Caco-2 (cell line): ENCODE measurements around the gene NRP1. TPM values are rescaled to one million over a fixed set of nuclear protein-coding genes. Genes with fewer than 3 reads are reported as not detected.

ENCODE experiments used
- BruUV-seq: library from RNA; stranded (reverse); fragments of 400-500 nt; replicated peaks from 2 replicates; lab custom pipeline; 2021; lab: Mats Ljungman, UMichigan
- CTCF ChIA-PET: fragments of 300-600 bp; sonication (Branson Sonifier 250); formaldehyde crosslinking; loops from one replicate; lab custom pipeline; 2022; ENCODE audit warnings: antibody characterized with exemption; lab: Charles Lee
- POLR2A ChIA-PET: fragments of 300-600 bp; sonication (Branson Sonifier 250); formaldehyde crosslinking; loops from one replicate; lab custom pipeline; 2022; ENCODE audit warnings: antibody characterized with exemption; lab: Charles Lee
- DNase-seq, 2 experiments: peaks; one replicate each; pipeline versions ENCODE4 v3.0.0 to v3.0.0-alpha.2; 2020 to 2022
- H3K27me3 ChIP-seq: replicated peaks from 2 replicates; pipeline ENCODE4 v1.6.0; 2011; ENCODE audit warnings: low read length; ENCODE audit not compliant: control insufficient read depth, insufficient read depth
- H3K36me3 ChIP-seq: 2 replicates; pipeline ENCODE4 v1.5.1; 2011; ENCODE audit warnings: low read length; ENCODE audit not compliant: control insufficient read depth, insufficient read depth
- H3K4me1 ChIP-seq: fragments of 250-450 bp; sonication (Bioruptor Pico); 2 replicates; pipeline ENCODE4 v1.5.1; 2020; ENCODE audit warnings: mild to moderate bottlenecking
- H3K4me3 ChIP-seq: 2 replicates; pipeline ENCODE4 v1.5.1; 2011; ENCODE audit warnings: low read depth, mild to moderate bottlenecking, control low read depth, low read length
- H3K9me3 ChIP-seq: fragments of 250-450 bp; sonication (Bioruptor Pico); 2 replicates; pipeline ENCODE4 v1.5.1; 2020; ENCODE audit warnings: mild to moderate bottlenecking, moderate library complexity
- H3K27ac Mint-ChIP-seq: one replicate; pipeline ENCODE4 v1.8.0; 2022; ENCODE audit warnings: mixed read lengths; ENCODE audit not compliant: unreplicated experiment
- H3K27me3 Mint-ChIP-seq: one replicate; pipeline ENCODE4 v1.8.0; 2022; ENCODE audit warnings: mixed read lengths; ENCODE audit not compliant: insufficient read depth, unreplicated experiment
- H3K36me3 Mint-ChIP-seq: one replicate; pipeline ENCODE4 v1.8.0; 2022; ENCODE audit warnings: mild to moderate bottlenecking, mixed read lengths; ENCODE audit not compliant: insufficient read depth, unreplicated experiment
- H3K4me1 Mint-ChIP-seq: one replicate; pipeline ENCODE4 v1.8.0; 2022; ENCODE audit warnings: low read depth, mixed read lengths; ENCODE audit not compliant: unreplicated experiment
- H3K4me3 Mint-ChIP-seq: one replicate; pipeline ENCODE4 v1.8.0; 2022; ENCODE audit warnings: mild to moderate bottlenecking, moderate library complexity, mixed read lengths; ENCODE audit not compliant: unreplicated experiment
- H3K9me3 Mint-ChIP-seq: one replicate; pipeline ENCODE4 v1.8.0; 2022; ENCODE audit warnings: mixed read lengths; ENCODE audit not compliant: unreplicated experiment
- intact Hi-C: fragments of 100-400 bp; cut with micrococcal nuclease; formaldehyde crosslinking; loops from one replicate; pipeline ENCODE4 v1.10.0; 2022; ENCODE audit not compliant: unreplicated experiment
- total RNA-seq: library from RNA; stranded (reverse); gene quantifications from 2 replicates; pipeline ENCODE4 v1.2.3, GENCODE V29; 2022
- TF ChIP-seq, protein P1 (sequence below), 2 experiments: fragments of 200-600 bp in 1 of 2; IDR thresholded peaks; 1 replicate in 1 of 2; 2 replicates in 1 of 2; pipeline versions ENCODE4 v1.5.1 to v1.8.0; 2011 to 2022; ENCODE audit warnings: antibody characterized with exemption in 1 of 2, control low read depth in 1 of 2, inconsistent platforms in 1 of 2, low read depth in 1 of 2, low read length in 1 of 2, mild to moderate bottlenecking in 1 of 2, moderate library complexity in 1 of 2; ENCODE audit not compliant: insufficient read depth in 1 of 2, severe bottlenecking in 1 of 2, unreplicated experiment in 1 of 2

The NRP1 gene
- total RNA-seq, 1 experiment from 2014 or later: 123 TPM

DNA sequence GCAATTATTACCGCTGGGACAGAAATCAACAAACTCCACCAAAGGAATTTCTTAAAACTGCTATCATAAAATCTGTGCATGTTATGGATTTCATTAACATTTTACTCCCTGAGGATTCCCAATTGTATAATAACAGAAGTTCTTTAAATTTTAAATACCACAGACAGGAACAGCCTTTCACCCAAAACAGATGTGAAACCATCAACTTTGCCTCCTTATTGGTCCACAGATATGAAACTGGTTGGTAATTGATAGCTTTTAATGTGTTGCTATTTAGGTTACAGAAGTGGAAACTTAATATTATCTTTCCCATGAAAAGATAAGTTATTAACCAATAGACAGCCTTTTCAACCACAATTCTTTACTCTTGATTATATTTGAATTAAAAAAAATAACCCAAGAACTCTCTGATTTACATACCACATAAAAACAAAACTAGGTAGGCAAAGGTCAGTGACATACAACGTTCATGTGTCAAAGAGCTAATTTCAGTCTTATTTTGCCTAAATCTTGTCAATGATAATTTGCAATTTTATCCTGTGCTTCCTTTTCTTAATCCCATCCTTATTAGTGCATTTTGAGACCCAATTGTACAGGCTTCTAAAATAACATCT lies 90.0 kb downstream of the NRP1 start:
- H3K9me3 Mint-ChIP-seq: no peaks in the 10 kb centered on the region
- no TSS peak for BruUV-seq
- TF ChIP-seq, protein P1, sequence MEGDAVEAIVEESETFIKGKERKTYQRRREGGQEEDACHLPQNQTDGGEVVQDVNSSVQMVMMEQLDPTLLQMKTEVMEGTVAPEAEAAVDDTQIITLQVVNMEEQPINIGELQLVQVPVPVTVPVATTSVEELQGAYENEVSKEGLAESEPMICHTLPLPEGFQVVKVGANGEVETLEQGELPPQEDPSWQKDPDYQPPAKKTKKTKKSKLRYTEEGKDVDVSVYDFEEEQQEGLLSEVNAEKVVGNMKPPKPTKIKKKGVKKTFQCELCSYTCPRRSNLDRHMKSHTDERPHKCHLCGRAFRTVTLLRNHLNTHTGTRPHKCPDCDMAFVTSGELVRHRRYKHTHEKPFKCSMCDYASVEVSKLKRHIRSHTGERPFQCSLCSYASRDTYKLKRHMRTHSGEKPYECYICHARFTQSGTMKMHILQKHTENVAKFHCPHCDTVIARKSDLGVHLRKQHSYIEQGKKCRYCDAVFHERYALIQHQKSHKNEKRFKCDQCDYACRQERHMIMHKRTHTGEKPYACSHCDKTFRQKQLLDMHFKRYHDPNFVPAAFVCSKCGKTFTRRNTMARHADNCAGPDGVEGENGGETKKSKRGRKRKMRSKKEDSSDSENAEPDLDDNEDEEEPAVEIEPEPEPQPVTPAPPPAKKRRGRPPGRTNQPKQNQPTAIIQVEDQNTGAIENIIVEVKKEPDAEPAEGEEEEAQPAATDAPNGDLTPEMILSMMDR (IDR thresholded peaks at IDR 0.05; ENCODE audit: insufficient read depth in 1 of 2, low read depth in 1 of 2, low read length in 1 of 2, severe bottlenecking in 1 of 2, unreplicated experiment in 1 of 2): no peak
- no peaks in the 10 kb centered on the region for H3K36me3 ChIP-seq
- no peaks in the 10 kb centered on the region for H3K27me3 Mint-ChIP-seq
- H3K4me1 ChIP-seq: peaks cover 54% of the 10 kb centered on the region
- H3K27me3 ChIP-seq: no peaks in the 10 kb centered on the region
- H3K9me3 ChIP-seq: no peaks in the 10 kb centered on the region
- H3K4me3 ChIP-seq: no peak overlapping the region
- ChIA-PET CTCF (no interaction called here), POLR2A (no interaction called here)
- no peak overlapping the region for H3K27ac Mint-ChIP-seq
- DNase-seq: no peak
- H3K4me3 Mint-ChIP-seq: no peak overlapping the region
- peaks cover 16% of the 10 kb centered on the region for H3K4me1 Mint-ChIP-seq
- intact Hi-C loops: no loop called here
- peaks cover 59% of the 10 kb centered on the region for H3K36me3 Mint-ChIP-seq

DNA sequence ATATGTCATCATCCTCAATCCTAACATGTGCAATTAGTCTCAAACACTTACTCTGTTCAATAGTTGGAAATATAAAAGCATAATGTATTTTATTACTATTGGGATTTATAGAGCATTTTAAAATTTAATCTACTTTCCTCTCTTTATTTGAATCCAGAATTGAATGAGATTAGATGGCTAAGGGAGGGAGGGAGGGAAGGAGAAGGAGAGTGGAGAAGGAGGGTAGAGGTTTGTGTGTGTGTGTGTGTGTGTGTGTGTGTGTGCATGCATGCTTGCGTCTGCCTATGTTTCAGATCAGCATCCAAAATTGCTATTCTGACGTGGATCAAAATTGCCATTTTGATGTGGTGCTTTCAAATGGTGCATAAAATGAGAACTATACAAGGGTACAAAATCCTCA lies 90.8 kb downstream of the NRP1 start:
- Mint-ChIP-seq H3K4me3 (no peak overlapping the region), H3K9me3 (no peaks in the 10 kb centered on the region), H3K27ac (no peak overlapping the region), H3K27me3 (no peaks in the 10 kb centered on the region), H3K36me3 (peaks cover 56% of the 10 kb centered on the region), H3K4me1 (peaks cover 20% of the 10 kb centered on the region)
- TF ChIP-seq, protein P1 (IDR thresholded peaks at IDR 0.05; ENCODE audit: insufficient read depth in 1 of 2, low read depth in 1 of 2, low read length in 1 of 2, severe bottlenecking in 1 of 2, unreplicated experiment in 1 of 2): no peak
- BruUV-seq: no TSS peak
- Histone ChIP-seq H3K36me3 (no peaks in the 10 kb centered on the region), H3K4me3 (no peak overlapping the region), H3K27me3 (no peaks in the 10 kb centered on the region), H3K9me3 (no peaks in the 10 kb centered on the region), H3K4me1 (peaks cover 61% of the 10 kb centered on the region)
- no peak for DNase-seq
- ChIA-PET CTCF (no interaction called here), POLR2A (no interaction called here)
- intact Hi-C loops: loop anchor here (2.0 kb wide), 2 partner anchors 13 to 17 kb away; no protein-coding TSS in a partner anchor

DNA sequence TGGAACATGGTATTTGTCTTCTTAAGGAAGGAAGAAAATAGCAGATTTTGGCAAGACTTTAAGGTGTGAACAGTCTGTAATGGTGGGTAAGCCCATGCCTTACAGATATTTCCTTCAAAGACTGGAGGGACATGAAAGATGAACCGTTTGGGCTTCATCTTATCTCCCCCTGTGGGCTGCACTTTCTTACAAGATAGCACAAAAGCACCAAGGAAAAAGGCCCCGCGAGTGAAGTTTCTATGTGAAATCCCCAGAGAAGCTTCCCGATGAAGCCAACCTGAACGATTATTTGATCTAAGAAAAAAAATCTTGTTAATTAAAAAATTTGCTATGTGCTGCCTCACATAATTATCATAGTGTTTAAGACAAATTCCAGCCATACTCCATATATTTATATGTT lies 91.5 kb downstream of the NRP1 start:
- H3K9me3 Mint-ChIP-seq: no peaks in the 10 kb centered on the region
- no peak for DNase-seq
- peaks cover 56% of the 10 kb centered on the region for H3K36me3 Mint-ChIP-seq
- no peak overlapping the region for H3K4me3 ChIP-seq
- no peaks in the 10 kb centered on the region for H3K9me3 ChIP-seq
- BruUV-seq: no TSS peak
- H3K4me1 ChIP-seq: peaks cover 69% of the 10 kb centered on the region
- CTCF ChIA-PET: no interaction called here
- H3K4me3 Mint-ChIP-seq: no peak overlapping the region
- H3K27me3 ChIP-seq: no peaks in the 10 kb centered on the region
- H3K27ac Mint-ChIP-seq: no peak overlapping the region
- intact Hi-C loops: loop anchor here (2.0 kb wide), 2 partner anchors 14 to 16 kb away; no protein-coding TSS in a partner anchor
- no peaks in the 10 kb centered on the region for H3K36me3 ChIP-seq
- POLR2A ChIA-PET: no interaction called here
- no peaks in the 10 kb centered on the region for H3K27me3 Mint-ChIP-seq
- peaks cover 28% of the 10 kb centered on the region for H3K4me1 Mint-ChIP-seq
- TF ChIP-seq, protein P1 (IDR thresholded peaks at IDR 0.05; ENCODE audit: insufficient read depth in 1 of 2, low read depth in 1 of 2, low read length in 1 of 2, severe bottlenecking in 1 of 2, unreplicated experiment in 1 of 2): no peak
